Measurements from ENCODE around the gene HIVEP2. TPM values are rescaled to one million over a fixed set of nuclear protein-coding genes. Genes with fewer than 3 reads are reported as not detected.

HIVEP2 gene
- total and polyA plus RNA-seq, 8 donors = 0.58 to 14.3 (median 4.8) TPM

- Histone ChIP-seq H3K4me3 (no peak overlapping the region), H3K4me1 (no peaks in the 10 kb centered on the region), H3K27ac (no peak overlapping the region), H3K36me3 (no peaks in the 10 kb centered on the region), H3K9me3 (peaks cover 0 to 17% (median 11%) of the 10 kb centered on the region in 4 donors), H3K27me3 (no peaks in the 10 kb centered on the region)
- intact Hi-C loops (cut with DNase I; ENCODE audit: low total_unique reads) = no loop called here
- TF ChIP-seq POLR2AphosphoS5 (IDR thresholded peaks at IDR 0.05) = no peak
- no peak for TF ChIP-seq POLR2A (IDR thresholded peaks at IDR 0.05)
- TF ChIP-seq, protein P1, sequence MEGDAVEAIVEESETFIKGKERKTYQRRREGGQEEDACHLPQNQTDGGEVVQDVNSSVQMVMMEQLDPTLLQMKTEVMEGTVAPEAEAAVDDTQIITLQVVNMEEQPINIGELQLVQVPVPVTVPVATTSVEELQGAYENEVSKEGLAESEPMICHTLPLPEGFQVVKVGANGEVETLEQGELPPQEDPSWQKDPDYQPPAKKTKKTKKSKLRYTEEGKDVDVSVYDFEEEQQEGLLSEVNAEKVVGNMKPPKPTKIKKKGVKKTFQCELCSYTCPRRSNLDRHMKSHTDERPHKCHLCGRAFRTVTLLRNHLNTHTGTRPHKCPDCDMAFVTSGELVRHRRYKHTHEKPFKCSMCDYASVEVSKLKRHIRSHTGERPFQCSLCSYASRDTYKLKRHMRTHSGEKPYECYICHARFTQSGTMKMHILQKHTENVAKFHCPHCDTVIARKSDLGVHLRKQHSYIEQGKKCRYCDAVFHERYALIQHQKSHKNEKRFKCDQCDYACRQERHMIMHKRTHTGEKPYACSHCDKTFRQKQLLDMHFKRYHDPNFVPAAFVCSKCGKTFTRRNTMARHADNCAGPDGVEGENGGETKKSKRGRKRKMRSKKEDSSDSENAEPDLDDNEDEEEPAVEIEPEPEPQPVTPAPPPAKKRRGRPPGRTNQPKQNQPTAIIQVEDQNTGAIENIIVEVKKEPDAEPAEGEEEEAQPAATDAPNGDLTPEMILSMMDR (IDR thresholded peaks at IDR 0.05) = no peak
- TF ChIP-seq EP300 (IDR thresholded peaks at IDR 0.05) = no peak
- WGBS, 5 donors = 40 to 66% (median 57%) methylated on average over 2 of the region's 2 CpGs
- DNase-seq = peak in 1 of 2 donors; percentile 28
Measured at GRCh38 chr6:142716097-142716496, 228.9 kb downstream of the HIVEP2 start.

- H3K36me3 ChIP-seq = no peaks in the 10 kb centered on the region
- 72 to 79% (median 78%) methylated on average over 7 of the region's 7 CpGs for WGBS, 5 donors
Measured at GRCh38 chr6:142714951-142715785, 229.8 kb downstream of the HIVEP2 start.

DNA sequence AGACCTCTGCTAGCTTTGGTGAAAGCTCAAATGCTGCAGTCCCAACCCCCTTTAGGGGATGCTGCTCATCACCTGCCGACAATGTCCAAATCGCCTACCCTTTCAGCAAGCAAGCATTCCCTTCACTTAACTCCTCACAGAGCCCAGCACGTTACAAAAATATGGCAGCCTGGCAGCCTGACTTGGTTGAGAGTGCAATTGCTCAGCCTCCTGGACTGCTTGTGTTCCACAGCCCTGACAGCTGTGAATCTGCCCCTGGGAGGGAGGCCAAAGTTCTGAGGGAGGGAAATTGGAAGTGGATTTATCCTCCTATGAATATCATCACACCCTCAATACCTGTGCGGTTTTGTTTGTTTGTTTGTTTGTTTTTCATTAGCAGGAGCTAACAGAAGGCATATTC is 231.0 kb downstream of the HIVEP2 start:
- TF ChIP-seq EP300 (IDR thresholded peaks at IDR 0.05) (no peak), POLR2A (IDR thresholded peaks at IDR 0.05) (no peak), POLR2AphosphoS5 (IDR thresholded peaks at IDR 0.05) (no peak)
- TF ChIP-seq, protein P1 (IDR thresholded peaks at IDR 0.05) = no peak
- no peak for DNase-seq
- Histone ChIP-seq H3K4me3 (no peak overlapping the region), H3K4me1 (no peaks in the 10 kb centered on the region), H3K36me3 (no peaks in the 10 kb centered on the region), H3K27me3 (no peaks in the 10 kb centered on the region), H3K9me3 (peaks cover 0 to 10% (median 6%) of the 10 kb centered on the region in 4 donors), H3K27ac (no peak overlapping the region)
- intact Hi-C loops (cut with DNase I; ENCODE audit: low total_unique reads) = no loop called here
- WGBS, 5 donors = 78 to 88% (median 87%) methylated on average over 4 of the region's 4 CpGs

More at GRCh38 chr6:142714951-142715785, 229.8 kb downstream of the HIVEP2 start:
- H3K4me3 ChIP-seq = no peak overlapping the region
- TF ChIP-seq POLR2A (IDR thresholded peaks at IDR 0.05) = no peak
- no peak for TF ChIP-seq EP300 (IDR thresholded peaks at IDR 0.05)
- no peak for TF ChIP-seq POLR2AphosphoS5 (IDR thresholded peaks at IDR 0.05)
- TF ChIP-seq, protein P1 (IDR thresholded peaks at IDR 0.05) = no peak
- H3K27me3 ChIP-seq = no peaks in the 10 kb centered on the region
- intact Hi-C loops (cut with DNase I; ENCODE audit: low total_unique reads) = no loop called here
- no peak for DNase-seq
- no peak overlapping the region for H3K27ac ChIP-seq
- H3K9me3 ChIP-seq = peaks cover 0 to 17% (median 11%) of the 10 kb centered on the region in 4 donors
- H3K4me1 ChIP-seq = no peaks in the 10 kb centered on the region

- 78 to 98% (median 96%) methylated on average over 1 of the region's 1 CpG for WGBS, 5 donors
- Histone ChIP-seq H3K4me1 (no peaks in the 10 kb centered on the region), H3K9me3 (no peaks in the 10 kb centered on the region), H3K4me3 (no peak overlapping the region), H3K27me3 (no peaks in the 10 kb centered on the region), H3K27ac (no peak overlapping the region), H3K36me3 (no peaks in the 10 kb centered on the region)
- intact Hi-C loops (cut with DNase I; ENCODE audit: low total_unique reads) = no loop called here
- DNase-seq = no peak
- TF ChIP-seq POLR2AphosphoS5 (IDR thresholded peaks at IDR 0.05) (no peak), EP300 (IDR thresholded peaks at IDR 0.05) (no peak), POLR2A (IDR thresholded peaks at IDR 0.05) (no peak)
- TF ChIP-seq, protein P1 (IDR thresholded peaks at IDR 0.05) = no peak
Measured at GRCh38 chr6:142712231-142712630, 232.7 kb downstream of the HIVEP2 start.

Measured in stomach (tissue), 9 donors.